Uterus (tissue), 2 donors: ENCODE measurements around the gene ZNF384.

ENCODE experiments used
- POLR2A ChIP-seq, 2 donors: fragments of 450-650 bp; IDR thresholded peaks; one replicate each; pipeline ENCODE4 v1.6.1; 2016; ENCODE audit warnings: antibody characterized with exemption in 2 of 2, mild to moderate bottlenecking in 1 of 2, moderate library complexity in 1 of 2
- TF ChIP-seq, protein P1 (sequence below), 4 experiments: fragments of 200-600 bp in 2 of 4; fragments of 450-650 bp in 2 of 4; sonication (generic) in 2 of 4; IDR thresholded peaks; one replicate each; pipeline ENCODE4 v1.5.1; 2016 to 2019; ENCODE audit warnings: antibody characterized with exemption in 4 of 4, mild to moderate bottlenecking in 2 of 4, moderate library complexity in 1 of 4

DNA sequence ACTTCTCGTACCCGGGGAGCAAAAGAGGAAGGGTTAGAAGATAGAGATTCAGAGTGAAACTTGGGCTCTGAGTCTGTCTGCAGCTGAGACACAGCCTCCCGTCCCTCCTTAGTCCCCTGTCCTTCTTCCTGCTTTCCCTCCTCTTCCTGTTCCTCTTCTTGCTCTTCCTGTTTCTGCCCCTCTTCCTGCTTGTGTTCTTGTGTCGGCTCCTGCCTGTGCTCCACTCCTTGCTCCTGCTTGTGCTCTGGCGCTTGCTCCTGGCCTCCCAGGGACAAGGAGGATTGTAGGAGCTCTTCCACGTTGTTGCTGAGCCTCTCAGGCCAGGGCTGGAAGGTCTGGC is 44.9 kb downstream of the ZNF384 start:
- TF ChIP-seq, protein P1, sequence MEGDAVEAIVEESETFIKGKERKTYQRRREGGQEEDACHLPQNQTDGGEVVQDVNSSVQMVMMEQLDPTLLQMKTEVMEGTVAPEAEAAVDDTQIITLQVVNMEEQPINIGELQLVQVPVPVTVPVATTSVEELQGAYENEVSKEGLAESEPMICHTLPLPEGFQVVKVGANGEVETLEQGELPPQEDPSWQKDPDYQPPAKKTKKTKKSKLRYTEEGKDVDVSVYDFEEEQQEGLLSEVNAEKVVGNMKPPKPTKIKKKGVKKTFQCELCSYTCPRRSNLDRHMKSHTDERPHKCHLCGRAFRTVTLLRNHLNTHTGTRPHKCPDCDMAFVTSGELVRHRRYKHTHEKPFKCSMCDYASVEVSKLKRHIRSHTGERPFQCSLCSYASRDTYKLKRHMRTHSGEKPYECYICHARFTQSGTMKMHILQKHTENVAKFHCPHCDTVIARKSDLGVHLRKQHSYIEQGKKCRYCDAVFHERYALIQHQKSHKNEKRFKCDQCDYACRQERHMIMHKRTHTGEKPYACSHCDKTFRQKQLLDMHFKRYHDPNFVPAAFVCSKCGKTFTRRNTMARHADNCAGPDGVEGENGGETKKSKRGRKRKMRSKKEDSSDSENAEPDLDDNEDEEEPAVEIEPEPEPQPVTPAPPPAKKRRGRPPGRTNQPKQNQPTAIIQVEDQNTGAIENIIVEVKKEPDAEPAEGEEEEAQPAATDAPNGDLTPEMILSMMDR (IDR thresholded peaks at IDR 0.05): no peak
- no peak for TF ChIP-seq POLR2A (IDR thresholded peaks at IDR 0.05)
